ENCODE data around the gene COL4A4. TPM values are rescaled to one million over a fixed set of nuclear protein-coding genes. Genes with fewer than 3 reads are reported as not detected.

The COL4A4 gene
- total RNA-seq, 1 donor from 2014 or later = 0.41 TPM

GRCh38 chr2:226953206-226953605 is 210.8 kb downstream of the COL4A4 start:
- TF ChIP-seq, protein P1, sequence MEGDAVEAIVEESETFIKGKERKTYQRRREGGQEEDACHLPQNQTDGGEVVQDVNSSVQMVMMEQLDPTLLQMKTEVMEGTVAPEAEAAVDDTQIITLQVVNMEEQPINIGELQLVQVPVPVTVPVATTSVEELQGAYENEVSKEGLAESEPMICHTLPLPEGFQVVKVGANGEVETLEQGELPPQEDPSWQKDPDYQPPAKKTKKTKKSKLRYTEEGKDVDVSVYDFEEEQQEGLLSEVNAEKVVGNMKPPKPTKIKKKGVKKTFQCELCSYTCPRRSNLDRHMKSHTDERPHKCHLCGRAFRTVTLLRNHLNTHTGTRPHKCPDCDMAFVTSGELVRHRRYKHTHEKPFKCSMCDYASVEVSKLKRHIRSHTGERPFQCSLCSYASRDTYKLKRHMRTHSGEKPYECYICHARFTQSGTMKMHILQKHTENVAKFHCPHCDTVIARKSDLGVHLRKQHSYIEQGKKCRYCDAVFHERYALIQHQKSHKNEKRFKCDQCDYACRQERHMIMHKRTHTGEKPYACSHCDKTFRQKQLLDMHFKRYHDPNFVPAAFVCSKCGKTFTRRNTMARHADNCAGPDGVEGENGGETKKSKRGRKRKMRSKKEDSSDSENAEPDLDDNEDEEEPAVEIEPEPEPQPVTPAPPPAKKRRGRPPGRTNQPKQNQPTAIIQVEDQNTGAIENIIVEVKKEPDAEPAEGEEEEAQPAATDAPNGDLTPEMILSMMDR (IDR thresholded peaks at IDR 0.05; ENCODE audit: unreplicated experiment) = no peak
- Mint-ChIP-seq H3K27me3 (no peaks in the 10 kb centered on the region), H3K27ac (no peak overlapping the region), H3K4me3 (ENCODE audit: low read depth) (no peak overlapping the region), H3K4me1 (ENCODE audit: low read depth) (no peaks in the 10 kb centered on the region), H3K9me3 (ENCODE audit: low read depth) (peaks cover 7% of the 10 kb centered on the region), H3K36me3 (ENCODE audit: insufficient read depth) (peaks cover 3% of the 10 kb centered on the region)
- DNase-seq (ENCODE audit: low spot score, unreplicated experiment) = no peak

Other genes with a start within 250 kb of the COL4A4 start
- 0.09 and 0.34 TPM in 2 replicates for gene COL4A3, start 419 bp upstream of the COL4A4 start, total RNA-seq
- 84.8 and 94.7 TPM in 2 replicates for gene MFF, start 161.0 kb upstream of the COL4A4 start, total RNA-seq
- gene TM4SF20, start 215.1 kb upstream of the COL4A4 start, total RNA-seq = not detected in 2 replicates
- gene SCYGR1, start 223.7 kb upstream of the COL4A4 start, total RNA-seq = not detected in 2 replicates